HG03280 (cell line): ENCODE data around the gene RUNX2.
A peak's percentile ranks its signal among the peaks of the same experiment; 100 is the strongest.

Source experiments
- ATAC-seq: cut with Tn5 transposase; IDR thresholded peaks from one replicate; pipeline ENCODE4 v1.9.1; 2021; ENCODE audit warnings: mild to moderate bottlenecking, moderate library complexity; ENCODE audit not compliant: unreplicated experiment

RUNX2 gene

GRCh38 chr6:45637611-45638257 is 309.6 kb downstream of the RUNX2 start:
- ATAC-seq: no peak

- ATAC-seq: no peak
These were observed 312.0 kb downstream of the RUNX2 start for GRCh38 chr6:45640081-45640491.

GRCh38 chr6:45640811-45641210 is 312.7 kb downstream of the RUNX2 start:
- ATAC-seq: no peak

- no peak for ATAC-seq
These were observed 314.4 kb downstream of the RUNX2 start for GRCh38 chr6:45642331-45643125.

GRCh38 chr6:45643126-45643525 is 315.0 kb downstream of the RUNX2 start:
- ATAC-seq: no peak

GRCh38 chr6:45644720-45645119 is 316.6 kb downstream of the RUNX2 start:
- peak; percentile 7 for ATAC-seq

GRCh38 chr6:45645302-45645701 is 317.2 kb downstream of the RUNX2 start:
- peak; percentile 65 for ATAC-seq

GRCh38 chr6:45647341-45648261 is 319.5 kb downstream of the RUNX2 start:
- ATAC-seq: no peak

- ATAC-seq: no peak
These were observed 320.1 kb downstream of the RUNX2 start for GRCh38 chr6:45648262-45648620.

- ATAC-seq: no peak
These were observed 322.5 kb downstream of the RUNX2 start for GRCh38 chr6:45650524-45651135.

- ATAC-seq: no peak
These were observed 323.2 kb downstream of the RUNX2 start for GRCh38 chr6:45651301-45651700.

GRCh38 chr6:45652416-45652815 is 324.3 kb downstream of the RUNX2 start:
- no peak for ATAC-seq

- no peak for ATAC-seq
These were observed 325.2 kb downstream of the RUNX2 start for GRCh38 chr6:45653117-45653883.

GRCh38 chr6:45654673-45655072 is 326.5 kb downstream of the RUNX2 start:
- no peak for ATAC-seq

GRCh38 chr6:45655745-45656476 is 327.8 kb downstream of the RUNX2 start:
- no peak for ATAC-seq

- ATAC-seq: no peak
These were observed 329.1 kb downstream of the RUNX2 start for GRCh38 chr6:45657226-45657625.

GRCh38 chr6:45658400-45658799 is 330.3 kb downstream of the RUNX2 start:
- ATAC-seq: no peak

- no peak for ATAC-seq
These were observed 330.8 kb downstream of the RUNX2 start for GRCh38 chr6:45658958-45659357.

GRCh38 chr6:45661661-45662060 is 333.5 kb downstream of the RUNX2 start:
- no peak for ATAC-seq
